ENCODE results near the gene PTGIS. TPM values are rescaled to one million over a fixed set of nuclear protein-coding genes. Genes with fewer than 3 reads are reported as not detected.

PTGIS gene
- polyA plus RNA-seq, 2 of the 4 experiments (the other 2 are of a cell fraction) = 0.03 to 0.04 TPM

GRCh38 chr20:49478754-49479689 is 88.9 kb downstream of the PTGIS start:
- POLR2A ChIA-PET = no interaction called here

GRCh38 chr20:49478266-49478665 is 89.7 kb downstream of the PTGIS start:
- WGBS (ENCODE audit: missing lambda C conversion rate) = 40% methylated on average over 7 of the region's 7 CpGs
- Histone ChIP-seq H3K27ac (no peak overlapping the region), H3K4me2 (no peak overlapping the region; the same call in 2 of the 3 replicates), H3K4me3 (no peak overlapping the region), H3K9me3 (no peaks in the 10 kb centered on the region), H3K4me1 (peaks cover 13% of the 10 kb centered on the region; the same call in 2 of the 3 replicates)
- ChIA-PET CTCF (interaction anchor here (0.8 to 13.2 kb wide), 2 partner anchors 23 to 144 kb away, joined by 3 to 291 read pairs; no protein-coding TSS in a partner anchor), POLR2A (no interaction called here)
- FAIRE-seq = no peak
- no peak for DNase-seq (ENCODE audit: low read depth in 1 of 2, low spot score in 1 of 2)
- ATAC-seq = no peak
- TF ChIP-seq SREBF2 (IDR thresholded peaks at IDR 0.05) = no peak
- TF ChIP-seq, protein P1, sequence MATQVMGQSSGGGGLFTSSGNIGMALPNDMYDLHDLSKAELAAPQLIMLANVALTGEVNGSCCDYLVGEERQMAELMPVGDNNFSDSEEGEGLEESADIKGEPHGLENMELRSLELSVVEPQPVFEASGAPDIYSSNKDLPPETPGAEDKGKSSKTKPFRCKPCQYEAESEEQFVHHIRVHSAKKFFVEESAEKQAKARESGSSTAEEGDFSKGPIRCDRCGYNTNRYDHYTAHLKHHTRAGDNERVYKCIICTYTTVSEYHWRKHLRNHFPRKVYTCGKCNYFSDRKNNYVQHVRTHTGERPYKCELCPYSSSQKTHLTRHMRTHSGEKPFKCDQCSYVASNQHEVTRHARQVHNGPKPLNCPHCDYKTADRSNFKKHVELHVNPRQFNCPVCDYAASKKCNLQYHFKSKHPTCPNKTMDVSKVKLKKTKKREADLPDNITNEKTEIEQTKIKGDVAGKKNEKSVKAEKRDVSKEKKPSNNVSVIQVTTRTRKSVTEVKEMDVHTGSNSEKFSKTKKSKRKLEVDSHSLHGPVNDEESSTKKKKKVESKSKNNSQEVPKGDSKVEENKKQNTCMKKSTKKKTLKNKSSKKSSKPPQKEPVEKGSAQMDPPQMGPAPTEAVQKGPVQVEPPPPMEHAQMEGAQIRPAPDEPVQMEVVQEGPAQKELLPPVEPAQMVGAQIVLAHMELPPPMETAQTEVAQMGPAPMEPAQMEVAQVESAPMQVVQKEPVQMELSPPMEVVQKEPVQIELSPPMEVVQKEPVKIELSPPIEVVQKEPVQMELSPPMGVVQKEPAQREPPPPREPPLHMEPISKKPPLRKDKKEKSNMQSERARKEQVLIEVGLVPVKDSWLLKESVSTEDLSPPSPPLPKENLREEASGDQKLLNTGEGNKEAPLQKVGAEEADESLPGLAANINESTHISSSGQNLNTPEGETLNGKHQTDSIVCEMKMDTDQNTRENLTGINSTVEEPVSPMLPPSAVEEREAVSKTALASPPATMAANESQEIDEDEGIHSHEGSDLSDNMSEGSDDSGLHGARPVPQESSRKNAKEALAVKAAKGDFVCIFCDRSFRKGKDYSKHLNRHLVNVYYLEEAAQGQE (IDR thresholded peaks at IDR 0.05) = no peak
- no peak for TF ChIP-seq RFX5 (IDR thresholded peaks at IDR 0.05)
- no peak for TF ChIP-seq EHF (CRISPR knock-in tag; IDR thresholded peaks at IDR 0.05)
- TF ChIP-seq ESRRA (IDR thresholded peaks at IDR 0.05; ENCODE audit: borderline replicate concordance, low read length) = no peak
- TF ChIP-seq HOXB13 (CRISPR knock-in tag; IDR thresholded peaks at IDR 0.05; ENCODE audit: low read depth) = no peak
- TF ChIP-seq CBX2 (IDR thresholded peaks at IDR 0.05; ENCODE audit: borderline replicate concordance, low read depth) = no peak
- TF ChIP-seq, protein P2, sequence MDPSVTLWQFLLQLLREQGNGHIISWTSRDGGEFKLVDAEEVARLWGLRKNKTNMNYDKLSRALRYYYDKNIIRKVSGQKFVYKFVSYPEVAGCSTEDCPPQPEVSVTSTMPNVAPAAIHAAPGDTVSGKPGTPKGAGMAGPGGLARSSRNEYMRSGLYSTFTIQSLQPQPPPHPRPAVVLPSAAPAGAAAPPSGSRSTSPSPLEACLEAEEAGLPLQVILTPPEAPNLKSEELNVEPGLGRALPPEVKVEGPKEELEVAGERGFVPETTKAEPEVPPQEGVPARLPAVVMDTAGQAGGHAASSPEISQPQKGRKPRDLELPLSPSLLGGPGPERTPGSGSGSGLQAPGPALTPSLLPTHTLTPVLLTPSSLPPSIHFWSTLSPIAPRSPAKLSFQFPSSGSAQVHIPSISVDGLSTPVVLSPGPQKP (IDR thresholded peaks at IDR 0.05; ENCODE audit: low read depth, low read length) = no peak
- no peak for TF ChIP-seq ZSCAN20 (CRISPR knock-in tag; IDR thresholded peaks at IDR 0.05)

More at GRCh38 chr20:49478754-49479689, 88.9 kb downstream of the PTGIS start:
- Histone ChIP-seq H3K4me2 (no peak overlapping the region; the same call in 2 of the 3 replicates), H3K9me3 (no peaks in the 10 kb centered on the region), H3K27ac (no peak overlapping the region), H3K4me3 (no peak overlapping the region), H3K4me1 (peaks cover 18% of the 10 kb centered on the region; the same call in 2 of the 3 replicates)
- CTCF ChIA-PET = interaction anchor here (0.8 to 13.2 kb wide), 3 partner anchors 22 to 145 kb away, joined by 3 to 291 read pairs (median 175); no protein-coding TSS in a partner anchor
- FAIRE-seq = no peak
- no peak for DNase-seq (ENCODE audit: low read depth in 1 of 2, low spot score in 1 of 2)
- no peak for ATAC-seq
- WGBS (ENCODE audit: missing lambda C conversion rate) = 43% methylated on average over 5 of the region's 5 CpGs
- TF ChIP-seq JUN (IDR thresholded peaks at IDR 0.05) (no peak), BHLHE40 (IDR thresholded peaks at IDR 0.05; ENCODE audit: low read depth, low read length) (no peak), PHF8 (IDR thresholded peaks at IDR 0.05; ENCODE audit: borderline replicate concordance, low read depth) (no peak), HDAC2 (IDR thresholded peaks at IDR 0.05) (no peak), KDM5A (IDR thresholded peaks at IDR 0.05) (no peak), TP53 (CRISPR knock-in tag; IDR thresholded peaks at IDR 0.05) (no peak), ZFP36 (IDR thresholded peaks at IDR 0.05; ENCODE audit: borderline replicate concordance, partially characterized antibody) (no peak), NFE2L2 (conservative IDR thresholded peaks at IDR 0.05; ENCODE audit: low read length) (no peak)
- TF ChIP-seq, protein P1 (IDR thresholded peaks at IDR 0.05) = no peak
- TF ChIP-seq, protein P3, sequence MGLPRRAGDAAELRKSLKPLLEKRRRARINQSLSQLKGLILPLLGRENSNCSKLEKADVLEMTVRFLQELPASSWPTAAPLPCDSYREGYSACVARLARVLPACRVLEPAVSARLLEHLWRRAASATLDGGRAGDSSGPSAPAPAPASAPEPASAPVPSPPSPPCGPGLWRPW (IDR thresholded peaks at IDR 0.05) = no peak
